Activated CD8-positive, alpha-beta T cell treated with anti-CD3 and anti-CD28 coated beads for 36 hours (primary cell): ENCODE data around the gene KCNN2. TPM values are rescaled to one million over a fixed set of nuclear protein-coding genes. Genes with fewer than 3 reads are reported as not detected.

Source experiments
- ATAC-seq: fragments of 200-7000 bp; cut with Tn5 transposase; one replicate; pipeline ENCODE4 v1.10.0; 2021; ENCODE audit warnings: mild to moderate bottlenecking, moderate library complexity
- CTCF ChIA-PET: fragments of 350-600 bp; sonication (Branson Sonifier 250); formaldehyde crosslinking; loops from one replicate; lab custom pipeline; 2021; ENCODE audit warnings: antibody characterized with exemption; lab: Charles Lee
- POLR2A ChIA-PET: fragments of 350-600 bp; sonication (Branson Sonifier 250); formaldehyde crosslinking; loops from one replicate; lab custom pipeline; 2021; ENCODE audit warnings: antibody characterized with exemption; lab: Charles Lee
- DNase-seq: peaks from one replicate; pipeline ENCODE4 v3.0.0-alpha.2; 2020
- H3K27ac Mint-ChIP-seq: one replicate; pipeline ENCODE4 v1.8.0; 2021; ENCODE audit warnings: mild to moderate bottlenecking, mixed read lengths
- H3K27me3 Mint-ChIP-seq: one replicate; pipeline ENCODE4 v1.8.0; 2021; ENCODE audit warnings: mixed read lengths
- H3K36me3 Mint-ChIP-seq: one replicate; pipeline ENCODE4 v1.8.0; 2021; ENCODE audit warnings: low read depth, mixed read lengths
- H3K4me1 Mint-ChIP-seq: one replicate; pipeline ENCODE4 v1.8.0; 2021; ENCODE audit warnings: low read depth, mixed read lengths
- H3K4me3 Mint-ChIP-seq: one replicate; pipeline ENCODE4 v1.8.0; 2021; ENCODE audit warnings: mild to moderate bottlenecking, moderate library complexity, mixed read lengths
- H3K9me3 Mint-ChIP-seq: one replicate; pipeline ENCODE4 v1.8.0; 2021; ENCODE audit warnings: mixed read lengths
- intact Hi-C: fragments of 100-400 bp; cut with micrococcal nuclease; formaldehyde crosslinking; loops from one replicate; pipeline ENCODE4 v1.10.0; 2022
- total RNA-seq, 2 experiments: library from RNA; stranded (reverse); gene quantifications; one replicate each; pipeline ENCODE4 v1.2.3, GENCODE V29; 2021
- TF ChIP-seq, protein P1 (sequence below): fragments of 200-600 bp; IDR thresholded peaks from one replicate; pipeline ENCODE4 v1.8.0; 2022; ENCODE audit warnings: antibody characterized with exemption, mild to moderate bottlenecking

KCNN2 gene
- total RNA-seq, 2 experiments from 2014 or later = not detected

DNA sequence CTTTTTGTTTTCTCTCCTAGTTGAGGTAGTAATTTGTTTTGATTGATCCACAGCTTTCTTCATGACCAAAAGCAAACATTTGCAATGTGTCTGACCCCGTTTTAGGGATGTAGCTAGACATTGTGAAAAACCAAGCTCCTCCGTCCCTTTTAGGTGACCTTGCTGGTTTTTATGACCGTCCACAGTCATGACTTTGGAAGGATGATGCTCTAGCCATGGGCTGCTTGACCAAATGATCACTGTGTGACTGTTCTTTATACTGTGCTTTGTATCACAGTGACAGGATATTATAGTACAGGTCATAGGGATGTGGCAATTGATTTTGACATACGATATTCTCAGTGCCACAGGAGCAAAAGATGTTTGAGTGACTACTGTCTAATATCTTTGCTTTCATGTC lies 54.4 kb downstream of the KCNN2 start:
- H3K36me3 Mint-ChIP-seq = no peaks in the 10 kb centered on the region
- ATAC-seq (no peak), DNase-seq (no peak)
- ChIA-PET POLR2A (no interaction called here), CTCF (no interaction called here)
- no peaks in the 10 kb centered on the region for H3K4me1 Mint-ChIP-seq
- TF ChIP-seq, protein P1, sequence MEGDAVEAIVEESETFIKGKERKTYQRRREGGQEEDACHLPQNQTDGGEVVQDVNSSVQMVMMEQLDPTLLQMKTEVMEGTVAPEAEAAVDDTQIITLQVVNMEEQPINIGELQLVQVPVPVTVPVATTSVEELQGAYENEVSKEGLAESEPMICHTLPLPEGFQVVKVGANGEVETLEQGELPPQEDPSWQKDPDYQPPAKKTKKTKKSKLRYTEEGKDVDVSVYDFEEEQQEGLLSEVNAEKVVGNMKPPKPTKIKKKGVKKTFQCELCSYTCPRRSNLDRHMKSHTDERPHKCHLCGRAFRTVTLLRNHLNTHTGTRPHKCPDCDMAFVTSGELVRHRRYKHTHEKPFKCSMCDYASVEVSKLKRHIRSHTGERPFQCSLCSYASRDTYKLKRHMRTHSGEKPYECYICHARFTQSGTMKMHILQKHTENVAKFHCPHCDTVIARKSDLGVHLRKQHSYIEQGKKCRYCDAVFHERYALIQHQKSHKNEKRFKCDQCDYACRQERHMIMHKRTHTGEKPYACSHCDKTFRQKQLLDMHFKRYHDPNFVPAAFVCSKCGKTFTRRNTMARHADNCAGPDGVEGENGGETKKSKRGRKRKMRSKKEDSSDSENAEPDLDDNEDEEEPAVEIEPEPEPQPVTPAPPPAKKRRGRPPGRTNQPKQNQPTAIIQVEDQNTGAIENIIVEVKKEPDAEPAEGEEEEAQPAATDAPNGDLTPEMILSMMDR = no peak
- no peaks in the 10 kb centered on the region for H3K9me3 Mint-ChIP-seq
- no peak overlapping the region for H3K4me3 Mint-ChIP-seq
- intact Hi-C loops = no loop called here
- no peaks in the 10 kb centered on the region for H3K27me3 Mint-ChIP-seq
- no peak overlapping the region for H3K27ac Mint-ChIP-seq

DNA sequence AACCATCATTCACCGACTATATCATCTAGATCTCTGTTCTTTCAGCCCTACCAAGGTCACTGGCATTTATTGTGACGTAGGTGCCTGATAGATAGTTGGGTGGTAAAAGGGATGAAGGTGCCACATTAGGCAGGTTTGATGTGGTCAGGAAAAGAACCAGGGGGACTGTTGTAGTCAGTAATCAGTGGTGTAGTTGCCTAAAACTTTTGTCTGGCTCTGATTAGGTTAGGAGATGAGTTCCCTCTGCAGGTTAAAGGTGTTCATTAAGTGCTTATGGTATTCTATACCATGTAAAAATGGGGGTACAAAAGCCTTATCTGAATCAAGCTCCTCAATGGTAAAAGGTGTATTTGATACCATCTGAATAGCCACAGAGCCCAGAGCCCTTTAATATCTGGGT lies 55.6 kb downstream of the KCNN2 start:
- TF ChIP-seq, protein P1 = no peak
- H3K4me3 Mint-ChIP-seq = no peak overlapping the region
- no peak for DNase-seq
- ATAC-seq = no peak
- ChIA-PET CTCF (no interaction called here), POLR2A (no interaction called here)
- intact Hi-C loops = no loop called here
- H3K27me3 Mint-ChIP-seq = no peaks in the 10 kb centered on the region
- no peaks in the 10 kb centered on the region for H3K4me1 Mint-ChIP-seq
- H3K36me3 Mint-ChIP-seq = no peaks in the 10 kb centered on the region
- no peaks in the 10 kb centered on the region for H3K9me3 Mint-ChIP-seq
- no peak overlapping the region for H3K27ac Mint-ChIP-seq

DNA sequence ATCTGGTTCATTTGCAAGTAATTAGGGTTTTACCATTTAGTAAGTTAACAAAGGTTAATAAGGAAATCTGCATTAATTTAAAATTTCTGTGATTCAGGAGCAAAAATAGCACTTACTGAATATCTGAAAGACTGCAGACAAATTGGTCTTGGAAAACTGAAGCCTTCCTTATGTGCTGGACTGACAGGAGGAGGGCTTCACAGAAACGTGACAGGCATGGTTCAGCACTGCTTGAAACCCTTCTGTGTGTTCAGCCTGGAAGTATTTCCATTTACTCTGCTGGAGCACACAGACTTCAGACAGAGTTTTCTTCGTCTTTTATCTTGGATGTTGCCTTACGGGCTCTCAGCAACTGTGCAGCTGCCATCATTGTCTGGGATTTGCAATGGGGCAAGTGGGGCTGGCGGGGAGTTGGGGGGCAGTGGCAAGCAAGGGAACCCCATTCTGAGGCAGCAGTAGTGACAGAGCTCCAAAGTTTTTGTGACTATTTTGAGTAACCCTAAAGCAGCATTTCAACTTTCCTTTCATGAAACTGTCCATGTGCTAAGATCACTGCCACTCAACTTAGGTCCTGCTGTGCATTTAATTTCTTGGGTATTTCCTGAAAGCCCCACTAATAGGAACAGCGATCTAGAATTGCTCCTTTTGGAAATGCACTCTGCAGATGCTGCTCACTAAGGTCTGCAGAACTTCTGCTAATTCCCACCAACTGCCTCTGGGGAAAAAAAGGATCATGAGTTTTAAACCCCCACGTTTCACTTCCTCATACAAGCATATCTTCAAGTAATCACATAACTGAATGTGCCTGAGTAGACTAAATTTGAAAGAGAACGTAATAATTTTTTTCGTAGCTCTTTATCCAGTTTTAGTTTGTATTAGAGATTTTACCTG lies 56.6 kb downstream of the KCNN2 start:
- ChIA-PET POLR2A (no interaction called here), CTCF (no interaction called here)
- H3K27ac Mint-ChIP-seq = no peak overlapping the region
- H3K27me3 Mint-ChIP-seq = no peaks in the 10 kb centered on the region
- H3K4me3 Mint-ChIP-seq = no peak overlapping the region
- TF ChIP-seq, protein P1 = no peak
- intact Hi-C loops = no loop called here
- no peaks in the 10 kb centered on the region for H3K36me3 Mint-ChIP-seq
- no peaks in the 10 kb centered on the region for H3K4me1 Mint-ChIP-seq
- DNase-seq = no peak
- no peak for ATAC-seq
- no peaks in the 10 kb centered on the region for H3K9me3 Mint-ChIP-seq

DNA sequence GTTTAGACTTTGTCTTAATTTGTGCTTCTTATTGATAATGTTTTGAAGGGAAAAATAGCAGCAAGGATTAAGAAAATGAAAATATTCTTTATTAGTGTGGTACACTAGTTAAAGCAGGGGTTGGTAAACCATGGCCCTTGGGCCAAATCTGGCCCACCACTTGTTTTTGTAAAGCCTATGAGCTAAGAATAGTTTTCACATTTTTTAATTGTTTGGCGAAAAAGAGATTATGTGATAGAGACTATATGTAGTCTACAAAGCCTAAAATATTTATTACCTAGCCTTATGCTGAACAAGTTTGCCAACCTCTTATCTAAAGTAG lies 57.2 kb downstream of the KCNN2 start:
- Mint-ChIP-seq H3K9me3 (no peaks in the 10 kb centered on the region), H3K27me3 (no peaks in the 10 kb centered on the region), H3K36me3 (no peaks in the 10 kb centered on the region), H3K4me1 (no peaks in the 10 kb centered on the region), H3K27ac (no peak overlapping the region), H3K4me3 (no peak overlapping the region)
- no peak for DNase-seq
- no peak for ATAC-seq
- ChIA-PET POLR2A (no interaction called here), CTCF (no interaction called here)
- TF ChIP-seq, protein P1 = no peak
- intact Hi-C loops = no loop called here

DNA sequence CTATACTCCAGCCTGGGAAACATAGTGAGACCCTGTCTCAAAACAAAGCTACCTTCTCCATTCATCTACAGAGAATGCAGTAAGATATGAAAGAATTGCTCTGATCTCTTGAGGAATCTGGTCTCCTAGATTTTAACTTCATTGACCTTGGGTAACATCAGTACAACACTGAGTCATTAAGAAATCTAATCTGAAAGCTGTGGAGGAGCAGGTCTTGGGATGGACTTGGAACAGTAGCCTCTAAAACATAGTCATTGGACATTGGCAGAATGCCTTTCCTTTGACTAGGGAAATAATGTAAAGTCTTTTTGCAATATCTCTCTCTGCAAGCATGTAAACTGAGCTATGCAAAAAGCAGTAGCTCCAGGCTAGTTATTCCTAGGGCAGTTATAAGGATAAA lies 58.1 kb downstream of the KCNN2 start:
- Mint-ChIP-seq H3K36me3 (no peaks in the 10 kb centered on the region), H3K27me3 (no peaks in the 10 kb centered on the region), H3K27ac (no peak overlapping the region), H3K4me3 (no peak overlapping the region), H3K9me3 (no peaks in the 10 kb centered on the region), H3K4me1 (no peaks in the 10 kb centered on the region)
- POLR2A ChIA-PET = no interaction called here
- DNase-seq (no peak), ATAC-seq (no peak)
- intact Hi-C loops = no loop called here
- TF ChIP-seq, protein P1 = no peak
- CTCF ChIA-PET = interaction anchor here (0.6 kb wide), 1 partner anchor 226 kb away, joined by 3 read pairs; no protein-coding TSS in a partner anchor
